K562 (cell line): ENCODE measurements around the gene SCMH1. TPM values are rescaled to one million over a fixed set of nuclear protein-coding genes. Genes with fewer than 3 reads are reported as not detected.

ENCODE experiments used
- ATAC-seq: fragments of 200-7000 bp; cut with Tn5 transposase; 3 replicates; pipeline ENCODE4 v1.9.1; 2020; ENCODE audit warnings: moderate library complexity
- BruUV-seq: library from RNA; stranded (reverse); fragments of 400-500 nt; replicated peaks from 2 replicates; lab custom pipeline; 2021; lab: Mats Ljungman, UMichigan
- CTCF ChIA-PET: fragments of 300-600 bp; formaldehyde crosslinking; extraction: SDS; loops from one replicate; lab custom pipeline; 2021; ENCODE audit warnings: low intra/inter-chr PET ratio; lab: Yijun Ruan, JAX
- POLR2A ChIA-PET: fragments of 300-600, 350-650 bp; sonication (Branson Sonifier 250); formaldehyde crosslinking; extraction: SDS; loops from one replicate; lab custom pipeline; 2021; ENCODE audit warnings: antibody characterized with exemption, inconsistent platforms; lab: Yijun Ruan, JAX
- DNase-seq, 4 experiments: peaks; one replicate each; pipeline versions ENCODE4 v3.0.0 to v3.0.0-alpha.2; 2011 to 2018; ENCODE audit warnings: low spot score in 3 of 4, mixed read lengths in 3 of 4; ENCODE audit errors: extremely low read depth in 1 of 4
- FAIRE-seq: peaks from 2 replicates; lab custom pipeline; 2011; peaks lifted over from hg19 to GRCh38; lab: Jason Lieb, UNC
- H2AFZ ChIP-seq: 2 replicates; pipeline ENCODE4 v1.6.0; 2011; ENCODE audit warnings: low read depth, low read length, control low read depth, inconsistent platforms
- H3K27ac ChIP-seq: fragments of 200-600 bp; 3 replicates; pipeline ENCODE4 v1.8.0; 2011; ENCODE audit warnings: low read depth, mild to moderate bottlenecking, control low read depth, inconsistent platforms, low read length, moderate library complexity, mixed read lengths; ENCODE audit errors: extremely low read depth
- H3K27me3 ChIP-seq, 2 experiments: fragments of 300-600 bp in 1 of 2; 2 replicates in 1 of 2; 3 replicates in 1 of 2; pipeline versions ENCODE4 v1.6.0 to v1.8.0; 2011; ENCODE audit warnings: inconsistent platforms in 2 of 2, low read length in 2 of 2, mild to moderate bottlenecking in 1 of 2, mixed read lengths in 1 of 2, moderate library complexity in 1 of 2; ENCODE audit not compliant: control insufficient read depth in 2 of 2, insufficient read depth in 2 of 2
- H3K36me3 ChIP-seq: fragments of 300-600 bp; 3 replicates; pipeline ENCODE4 v1.8.0; 2011; ENCODE audit warnings: mild to moderate bottlenecking, low read length, inconsistent platforms; ENCODE audit not compliant: control insufficient read depth, insufficient read depth
- H3K4me1 ChIP-seq, 2 experiments: fragments of 200-600 bp in 1 of 2; replicated peaks in 1 of 2; 2 replicates in 1 of 2; 3 replicates in 1 of 2; pipeline versions ENCODE4 v1.5.1 to v1.8.0; 2011; ENCODE audit warnings: inconsistent platforms in 2 of 2, low read length in 2 of 2, mild to moderate bottlenecking in 1 of 2, mixed read lengths in 1 of 2, moderate library complexity in 1 of 2; ENCODE audit not compliant: control insufficient read depth in 2 of 2, insufficient read depth in 2 of 2
- H3K4me2 ChIP-seq: 2 replicates; pipeline ENCODE4 v1.6.1; 2011; ENCODE audit warnings: low read length, control low read depth, inconsistent platforms, mixed read lengths; ENCODE audit not compliant: insufficient read depth
- H3K4me3 ChIP-seq: fragments of 200-600 bp; sonication (generic), shearing (Covaris generic); 2 replicates; pipeline ENCODE4 v1.5.1; 2016; ENCODE audit warnings: control low read depth, inconsistent platforms
- H3K79me2 ChIP-seq: fragments of 200-600 bp; 3 replicates; pipeline ENCODE4 v1.8.0; 2011; ENCODE audit warnings: low read length, inconsistent platforms; ENCODE audit not compliant: control insufficient read depth, insufficient read depth
- H3K9ac ChIP-seq, 2 experiments: 2 replicates each; pipeline versions ENCODE4 v1.6.0 to v1.6.1; 2011; ENCODE audit warnings: low read depth in 2 of 2, low read length in 2 of 2, control low read depth in 1 of 2, inconsistent platforms in 1 of 2, mild to moderate bottlenecking in 1 of 2, mixed read lengths in 1 of 2; ENCODE audit not compliant: insufficient read depth in 1 of 2
- H3K9me1 ChIP-seq: one replicate; pipeline ENCODE4 v1.6.0; 2011; ENCODE audit warnings: inconsistent platforms, mild to moderate bottlenecking, low read length, moderate library complexity; ENCODE audit not compliant: control insufficient read depth, insufficient read depth
- H3K9me3 ChIP-seq: replicated peaks from 2 replicates; pipeline ENCODE4 v1.5.1; 2011; ENCODE audit warnings: low read depth, low read length, inconsistent platforms; ENCODE audit not compliant: control insufficient read depth, insufficient read depth
- H4K20me1 ChIP-seq: replicated peaks from 2 replicates; pipeline ENCODE4 v1.6.1; 2011; ENCODE audit warnings: low read length, inconsistent platforms, mixed read lengths; ENCODE audit not compliant: control insufficient read depth, insufficient read depth
- DEAF1 ChIP-seq: fragments of 450-650 bp; formaldehyde crosslinking; IDR thresholded peaks from 2 replicates; pipeline ENCODE4 v1.4.0; 2020; ENCODE audit warnings: mild to moderate bottlenecking, moderate library complexity
- HLTF ChIP-seq: fragments of 450-650 bp; IDR thresholded peaks from 2 replicates; pipeline ENCODE4 v1.6.1; 2016
- THRA ChIP-seq: fragments of 450-650 bp; IDR thresholded peaks from 2 replicates; pipeline ENCODE4 v1.6.1; 2017; ENCODE audit warnings: mild to moderate bottlenecking, moderate library complexity
- TSC22D4 ChIP-seq: fragments of 450-650 bp; IDR thresholded peaks from 2 replicates; pipeline ENCODE4 v1.6.1; 2016; ENCODE audit warnings: missing genetic modification characterization, missing biosample characterization, control low read depth
- ZKSCAN3 ChIP-seq: fragments of 250-450 bp; sonication (Bioruptor Pico); IDR thresholded peaks from 2 replicates; pipeline ENCODE4 v1.4.0; 2020
- WGBS: fragments of 100-300 bp; shearing (Covaris generic); methylation state at CpG from one replicate; pipeline ENCODE4 v1.1.6; 2016; ENCODE audit warnings: low coverage, mixed read lengths; ENCODE audit not compliant: insufficient coverage; ENCODE audit errors: missing lambda C conversion rate; 5-methylcytosine and 5-hydroxymethylcytosine counted together
- in situ Hi-C: fragments of 300-500 bp; cut with MboI; formaldehyde crosslinking; loops from 4 replicates; pipeline ENCODE4 v1.15.0; 2018; ENCODE audit warnings: inconsistent platforms, mixed read lengths
- intact Hi-C: fragments of 100-400 bp; cut with micrococcal nuclease; formaldehyde crosslinking; loops from 2 replicates; pipeline ENCODE4 v1.14.2; 2022
- polyA plus RNA-seq, 8 experiments: library from polyadenylated mRNA; depleted of rRNA in 4 of 8; stranded (reverse) in 5 of 8; unstranded in 3 of 8; fragments of >200 nt; fragmentation: Nextera tagmentation in 2 of 8; fragmentation: Illumina TruSeq in 1 of 8; extraction: Ambion mirVana in 2 of 8; extraction: Trizol in 1 of 8; gene quantifications; 2 replicates each; pipeline versions ENCODE4 v1.2.1 to v1.2.3, GENCODE V29; 2011 to 2014; ENCODE audit warnings: inconsistent platforms in 1 of 8, missing spikeins in 1 of 8
- total RNA-seq, 7 experiments: library from RNA; depleted of rRNA in 6 of 7; stranded (reverse); fragments of >200 nt in 6 of 7; fragmentation: Illumina TruSeq in 2 of 7; extraction: Trizol in 2 of 7; gene quantifications; 2 replicates each; pipeline versions ENCODE4 v1.2.1 to v1.2.3, GENCODE V29; 2011 to 2021; ENCODE audit warnings: low replicate concordance in 1 of 7
- TF ChIP-seq, protein P1 (sequence below): fragments of 250-450 bp; sonication (Bioruptor Pico); IDR thresholded peaks from 2 replicates; pipeline ENCODE4 v1.9.0; 2021; ENCODE audit warnings: mild to moderate bottlenecking, inconsistent platforms
- TF ChIP-seq, protein P2 (sequence below): fragments of 450-650 bp; IDR thresholded peaks from 2 replicates; pipeline ENCODE4 v1.6.1; 2017; ENCODE audit warnings: antibody characterized with exemption

SCMH1 gene
- total and polyA plus RNA-seq, 9 of the 15 experiments (the other 6 are each of a cell fraction or from before 2014, with no cell fraction given) = 8.5 to 37.0 (median 26.8) TPM

- FAIRE-seq = no peak
- H3K27ac ChIP-seq = no peak overlapping the region
These were observed 90.3 kb downstream of the SCMH1 start for GRCh38 chr1:41151846-41152245.

DNA sequence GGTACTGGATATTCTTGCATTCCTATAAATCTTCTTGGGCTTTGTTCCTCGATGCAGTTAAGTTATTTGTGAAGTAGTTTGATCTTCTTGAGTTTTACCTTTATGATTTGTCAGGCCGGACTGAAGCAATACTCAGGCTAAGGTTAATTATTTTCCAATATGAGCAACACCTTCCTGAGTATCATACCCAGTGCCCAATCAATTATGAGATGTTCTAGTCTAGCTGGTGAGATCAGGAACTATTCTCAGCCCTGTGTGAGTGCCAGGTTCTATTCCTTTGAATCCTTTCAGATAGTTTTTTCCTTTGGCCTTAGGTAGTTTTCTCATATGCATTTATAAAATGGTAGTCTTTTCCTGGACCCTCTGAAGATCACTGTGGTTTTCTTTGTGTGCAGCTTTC lies 92.5 kb downstream of the SCMH1 start:
- intact Hi-C loops = no loop called here
- peaks cover 4% of the 10 kb centered on the region; the same call in 1 of the 2 replicates for H4K20me1 ChIP-seq
- DNase-seq (no peak), ATAC-seq (no peak), FAIRE-seq (no peak)
- H3K9me1 ChIP-seq = no peaks in the 10 kb centered on the region
- WGBS = 60% methylated on average over 2 of the region's 2 CpGs
- no peaks in the 10 kb centered on the region for H3K27me3 ChIP-seq
- H3K36me3 ChIP-seq = peaks cover 14% of the 10 kb centered on the region; the same call in 2 of the 3 replicates
- no peak overlapping the region for H3K27ac ChIP-seq
- no peak overlapping the region for H3K4me3 ChIP-seq
- no TSS peak for BruUV-seq
- H3K4me1 ChIP-seq = peaks cover 2 to 11% of the 10 kb centered on the region in 2 experiments; a peak in 4 of 5 replicates
- no peak overlapping the region for H3K4me2 ChIP-seq
- in situ Hi-C loops = no loop called here
- no peak overlapping the region for H3K9ac ChIP-seq
- no peak overlapping the region for H2AFZ ChIP-seq
- no peaks in the 10 kb centered on the region for H3K9me3 ChIP-seq
- ChIA-PET CTCF (no interaction called here), POLR2A (no interaction called here)
- H3K79me2 ChIP-seq = no peaks in the 10 kb centered on the region
- TF ChIP-seq ZKSCAN3 (CRISPR knock-in tag) (no peak), HLTF (no peak), THRA (no peak), DEAF1 (CRISPR knock-in tag) (no peak)
- TF ChIP-seq, protein P1, sequence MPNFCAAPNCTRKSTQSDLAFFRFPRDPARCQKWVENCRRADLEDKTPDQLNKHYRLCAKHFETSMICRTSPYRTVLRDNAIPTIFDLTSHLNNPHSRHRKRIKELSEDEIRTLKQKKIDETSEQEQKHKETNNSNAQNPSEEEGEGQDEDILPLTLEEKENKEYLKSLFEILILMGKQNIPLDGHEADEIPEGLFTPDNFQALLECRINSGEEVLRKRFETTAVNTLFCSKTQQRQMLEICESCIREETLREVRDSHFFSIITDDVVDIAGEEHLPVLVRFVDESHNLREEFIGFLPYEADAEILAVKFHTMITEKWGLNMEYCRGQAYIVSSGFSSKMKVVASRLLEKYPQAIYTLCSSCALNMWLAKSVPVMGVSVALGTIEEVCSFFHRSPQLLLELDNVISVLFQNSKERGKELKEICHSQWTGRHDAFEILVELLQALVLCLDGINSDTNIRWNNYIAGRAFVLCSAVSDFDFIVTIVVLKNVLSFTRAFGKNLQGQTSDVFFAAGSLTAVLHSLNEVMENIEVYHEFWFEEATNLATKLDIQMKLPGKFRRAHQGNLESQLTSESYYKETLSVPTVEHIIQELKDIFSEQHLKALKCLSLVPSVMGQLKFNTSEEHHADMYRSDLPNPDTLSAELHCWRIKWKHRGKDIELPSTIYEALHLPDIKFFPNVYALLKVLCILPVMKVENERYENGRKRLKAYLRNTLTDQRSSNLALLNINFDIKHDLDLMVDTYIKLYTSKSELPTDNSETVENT = no peak

More at GRCh38 chr1:41151846-41152245, 90.3 kb downstream of the SCMH1 start:
- TF ChIP-seq, protein P2, sequence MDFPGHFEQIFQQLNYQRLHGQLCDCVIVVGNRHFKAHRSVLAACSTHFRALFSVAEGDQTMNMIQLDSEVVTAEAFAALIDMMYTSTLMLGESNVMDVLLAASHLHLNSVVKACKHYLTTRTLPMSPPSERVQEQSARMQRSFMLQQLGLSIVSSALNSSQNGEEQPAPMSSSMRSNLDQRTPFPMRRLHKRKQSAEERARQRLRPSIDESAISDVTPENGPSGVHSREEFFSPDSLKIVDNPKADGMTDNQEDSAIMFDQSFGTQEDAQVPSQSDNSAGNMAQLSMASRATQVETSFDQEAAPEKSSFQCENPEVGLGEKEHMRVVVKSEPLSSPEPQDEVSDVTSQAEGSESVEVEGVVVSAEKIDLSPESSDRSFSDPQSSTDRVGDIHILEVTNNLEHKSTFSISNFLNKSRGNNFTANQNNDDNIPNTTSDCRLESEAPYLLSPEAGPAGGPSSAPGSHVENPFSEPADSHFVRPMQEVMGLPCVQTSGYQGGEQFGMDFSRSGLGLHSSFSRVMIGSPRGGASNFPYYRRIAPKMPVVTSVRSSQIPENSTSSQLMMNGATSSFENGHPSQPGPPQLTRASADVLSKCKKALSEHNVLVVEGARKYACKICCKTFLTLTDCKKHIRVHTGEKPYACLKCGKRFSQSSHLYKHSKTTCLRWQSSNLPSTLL = no peak
- TF ChIP-seq TSC22D4 (tag) = no peak
- Histone ChIP-seq H3K4me1 (peaks cover 2 to 14% of the 10 kb centered on the region in 2 experiments; a peak in 4 of 5 replicates), H4K20me1 (peaks cover 4% of the 10 kb centered on the region; the same call in 1 of the 2 replicates), H3K9ac (no peak overlapping the region), H3K4me3 (no peak overlapping the region), H3K9me1 (no peaks in the 10 kb centered on the region), H3K9me3 (no peaks in the 10 kb centered on the region), H3K4me2 (no peak overlapping the region), H3K27me3 (no peaks in the 10 kb centered on the region), H3K36me3 (peaks cover 8% of the 10 kb centered on the region; the same call in 2 of the 3 replicates), H2AFZ (no peak overlapping the region), H3K79me2 (no peaks in the 10 kb centered on the region)
- in situ Hi-C loops = no loop called here
- BruUV-seq = no TSS peak
- ChIA-PET CTCF (no interaction called here), POLR2A (interaction anchor here (0.9 to 1.7 kb wide), 4 partner anchors 9 to 28 kb away, joined by 3 to 6 read pairs (median 4); no protein-coding TSS in a partner anchor)
- ATAC-seq (no peak), DNase-seq (no peak)
- WGBS = 77% methylated on average over 4 of the region's 4 CpGs
- intact Hi-C loops = no loop called here
